Measurements from ENCODE around the gene DLG2.

DLG2 gene

DNA sequence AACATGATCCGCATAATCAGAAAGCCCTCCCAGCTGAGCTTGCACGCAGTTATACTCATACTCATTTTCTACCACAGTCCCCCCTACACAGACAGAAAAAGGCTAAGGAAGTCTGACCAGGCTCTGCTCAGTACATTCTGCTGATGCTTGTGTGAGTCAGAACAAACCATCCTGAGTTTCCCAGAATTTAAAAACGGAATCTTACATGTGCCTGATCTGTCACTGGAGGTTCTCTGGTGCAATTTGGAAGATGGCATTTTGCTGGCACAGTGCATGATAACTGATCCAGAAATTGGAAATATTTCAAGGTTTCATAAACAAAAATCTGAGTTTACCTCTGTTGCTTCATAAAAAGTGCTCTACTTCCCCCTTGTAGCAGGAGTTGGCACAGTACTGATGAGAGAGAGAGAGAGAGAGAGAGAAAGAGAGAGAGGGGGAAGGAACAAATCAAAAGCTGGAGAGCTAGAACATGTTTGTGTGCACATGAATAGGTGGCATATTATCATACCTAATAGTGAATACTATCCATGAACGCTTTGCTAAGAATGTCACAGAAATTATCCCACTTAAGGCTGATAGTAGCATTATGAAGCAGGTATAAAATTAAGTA lies 1085.3 kb downstream of the DLG2 start:
- TF ChIP-seq, protein P1, sequence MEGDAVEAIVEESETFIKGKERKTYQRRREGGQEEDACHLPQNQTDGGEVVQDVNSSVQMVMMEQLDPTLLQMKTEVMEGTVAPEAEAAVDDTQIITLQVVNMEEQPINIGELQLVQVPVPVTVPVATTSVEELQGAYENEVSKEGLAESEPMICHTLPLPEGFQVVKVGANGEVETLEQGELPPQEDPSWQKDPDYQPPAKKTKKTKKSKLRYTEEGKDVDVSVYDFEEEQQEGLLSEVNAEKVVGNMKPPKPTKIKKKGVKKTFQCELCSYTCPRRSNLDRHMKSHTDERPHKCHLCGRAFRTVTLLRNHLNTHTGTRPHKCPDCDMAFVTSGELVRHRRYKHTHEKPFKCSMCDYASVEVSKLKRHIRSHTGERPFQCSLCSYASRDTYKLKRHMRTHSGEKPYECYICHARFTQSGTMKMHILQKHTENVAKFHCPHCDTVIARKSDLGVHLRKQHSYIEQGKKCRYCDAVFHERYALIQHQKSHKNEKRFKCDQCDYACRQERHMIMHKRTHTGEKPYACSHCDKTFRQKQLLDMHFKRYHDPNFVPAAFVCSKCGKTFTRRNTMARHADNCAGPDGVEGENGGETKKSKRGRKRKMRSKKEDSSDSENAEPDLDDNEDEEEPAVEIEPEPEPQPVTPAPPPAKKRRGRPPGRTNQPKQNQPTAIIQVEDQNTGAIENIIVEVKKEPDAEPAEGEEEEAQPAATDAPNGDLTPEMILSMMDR (IDR thresholded peaks at IDR 0.05; ENCODE audit: low read depth, low read length) = no peak
- H3K4me3 ChIP-seq (ENCODE audit: low read depth, low read length) = no peak overlapping the region
- in situ Hi-C loops (cut with HindIII; ENCODE audit: low sequenced_read_pairs) = no loop called here
- peak; percentile 66 for DNase-seq (ENCODE audit: low read depth, low spot score)

GRCh38 chr11:84536456-84536855 lies 1090.7 kb downstream of the DLG2 start:
- H3K4me3 ChIP-seq (ENCODE audit: low read depth, low read length) = no peak overlapping the region
- no peak for DNase-seq (ENCODE audit: low read depth, low spot score)
- TF ChIP-seq, protein P1 (IDR thresholded peaks at IDR 0.05; ENCODE audit: low read depth, low read length) = no peak
- in situ Hi-C loops (cut with HindIII; ENCODE audit: low sequenced_read_pairs) = no loop called here

DNA sequence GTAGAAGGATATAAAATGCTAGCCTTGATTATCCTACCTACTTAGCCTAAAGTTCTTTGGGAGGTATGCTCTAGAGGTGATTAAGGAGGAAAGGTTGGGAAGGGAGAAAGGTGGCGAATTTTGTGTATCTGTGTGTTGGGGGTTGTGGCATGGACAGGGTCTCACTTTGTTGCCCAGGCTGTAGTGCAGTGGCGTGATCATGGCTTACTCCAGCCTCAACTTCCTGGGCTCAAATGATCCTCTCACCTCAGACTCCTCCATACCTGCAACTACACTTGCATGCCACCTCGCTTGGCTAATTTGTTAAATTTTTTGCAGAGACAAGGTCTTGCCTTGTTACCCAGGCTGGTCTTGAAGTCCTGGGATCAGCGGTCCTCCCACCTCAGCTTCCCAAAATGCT lies 1094.8 kb downstream of the DLG2 start:
- H3K4me3 ChIP-seq (ENCODE audit: low read depth, low read length) = no peak overlapping the region
- TF ChIP-seq, protein P1 (IDR thresholded peaks at IDR 0.05; ENCODE audit: low read depth, low read length) = no peak
- DNase-seq (ENCODE audit: low read depth, low spot score) = no peak
- in situ Hi-C loops (cut with HindIII; ENCODE audit: low sequenced_read_pairs) = no loop called here

GRCh38 chr11:84526250-84526649 lies 1100.9 kb downstream of the DLG2 start:
- TF ChIP-seq, protein P1 (IDR thresholded peaks at IDR 0.05; ENCODE audit: low read depth, low read length) = no peak
- DNase-seq (ENCODE audit: low read depth, low spot score) = no peak
- no peak overlapping the region for H3K4me3 ChIP-seq (ENCODE audit: low read depth, low read length)
- in situ Hi-C loops (cut with HindIII; ENCODE audit: low sequenced_read_pairs) = no loop called here

GRCh38 chr11:84524422-84525051 lies 1102.6 kb downstream of the DLG2 start:
- DNase-seq (ENCODE audit: low read depth, low spot score) = peak; percentile 41
- in situ Hi-C loops (cut with HindIII; ENCODE audit: low sequenced_read_pairs) = no loop called here
- H3K4me3 ChIP-seq (ENCODE audit: low read depth, low read length) = no peak overlapping the region
- TF ChIP-seq, protein P1 (IDR thresholded peaks at IDR 0.05; ENCODE audit: low read depth, low read length) = peak; percentile 45

- DNase-seq (ENCODE audit: low read depth, low spot score) = peak; percentile 19
- no peak overlapping the region for H3K4me3 ChIP-seq (ENCODE audit: low read depth, low read length)
- TF ChIP-seq, protein P1 (IDR thresholded peaks at IDR 0.05; ENCODE audit: low read depth, low read length) = no peak
- in situ Hi-C loops (cut with HindIII; ENCODE audit: low sequenced_read_pairs) = no loop called here
These were observed 1104.8 kb downstream of the DLG2 start for GRCh38 chr11:84522331-84522730.

Measured in astrocyte of the spinal cord (primary cell).